MM.1S (cell line): Measurements from ENCODE around the gene LRG1.

Experiments used
- DNase-seq: peaks from one replicate; pipeline ENCODE4 v3.0.0-alpha.2; 2015
- H2AFZ ChIP-seq: fragments of 300-600 bp; sonication (generic); 2 replicates; pipeline ENCODE4 v1.6.0; 2016; ENCODE audit warnings: antibody characterized with exemption, low read length
- H3F3A ChIP-seq: fragments of 300-600 bp; sonication (generic); 2 replicates; pipeline ENCODE4 v1.6.1; 2016; ENCODE audit warnings: mild to moderate bottlenecking, antibody characterized with exemption, low read length, moderate library complexity, mixed read lengths; ENCODE audit not compliant: insufficient read depth
- H3K27ac ChIP-seq: fragments of 300-600 bp; sonication (generic); 2 replicates; pipeline ENCODE4 v1.5.1; 2016; ENCODE audit warnings: mild to moderate bottlenecking, low read length
- H3K27me3 ChIP-seq: fragments of 300-600 bp; sonication (generic); replicated peaks from 2 replicates; pipeline ENCODE4 v1.6.0; 2016; ENCODE audit warnings: low read length; ENCODE audit not compliant: insufficient read depth
- H3K36me3 ChIP-seq: fragments of 300-600 bp; sonication (generic); replicated peaks from 2 replicates; pipeline ENCODE4 v1.6.1; 2016; ENCODE audit warnings: mild to moderate bottlenecking, low read length, mixed read lengths; ENCODE audit not compliant: insufficient read depth
- H3K4me1 ChIP-seq: fragments of 300-600 bp; sonication (generic); 2 replicates; pipeline ENCODE4 v1.6.1; 2016; ENCODE audit warnings: low read length, mixed read lengths
- H3K4me2 ChIP-seq: fragments of 300-600 bp; sonication (generic); 2 replicates; pipeline ENCODE4 v1.6.0; 2016; ENCODE audit warnings: low read depth, low read length
- H3K4me3 ChIP-seq: fragments of 300-600 bp; sonication (generic); 2 replicates; pipeline ENCODE4 v1.5.1; 2016; ENCODE audit warnings: low read length, mixed read lengths
- H3K79me2 ChIP-seq: fragments of 300-600 bp; sonication (generic); 2 replicates; pipeline ENCODE4 v1.6.1; 2016; ENCODE audit warnings: mixed run types, low read length, mixed read lengths
- H3K9ac ChIP-seq: fragments of 300-600 bp; sonication (generic); 2 replicates; pipeline ENCODE4 v1.6.1; 2016; ENCODE audit warnings: low read length, mixed read lengths
- H3K9me2 ChIP-seq: fragments of 300-600 bp; sonication (generic); replicated peaks from 2 replicates; pipeline ENCODE4 v1.6.1; 2016; ENCODE audit warnings: mild to moderate bottlenecking, low read length, mixed read lengths; ENCODE audit not compliant: insufficient read depth
- H3K9me3 ChIP-seq: fragments of 300-600 bp; sonication (generic); replicated peaks from 2 replicates; pipeline ENCODE4 v1.6.1; 2016; ENCODE audit warnings: mild to moderate bottlenecking, low read length, mixed read lengths; ENCODE audit not compliant: insufficient read depth
- H4K20me1 ChIP-seq: fragments of 300-600 bp; sonication (generic); 2 replicates; pipeline ENCODE4 v1.6.1; 2016; ENCODE audit warnings: mild to moderate bottlenecking, low read length, moderate library complexity, mixed read lengths; ENCODE audit not compliant: insufficient read depth
- EZH2 ChIP-seq: fragments of 300-600 bp; sonication (generic); optimal IDR thresholded peaks from 2 replicates; pipeline ENCODE3; 2017; ENCODE audit warnings: low read depth, mild to moderate bottlenecking, antibody characterized with exemption, low read length, mixed read lengths
- EZH2phosphoT487 ChIP-seq: fragments of 300-600 bp; sonication (generic); IDR thresholded peaks from 2 replicates; pipeline ENCODE4 v1.6.1; 2018; ENCODE audit warnings: antibody characterized with exemption, low read length
- TF ChIP-seq, protein P1 (sequence below): fragments of 300-600 bp; sonication (generic); IDR thresholded peaks from 2 replicates; pipeline ENCODE4 v1.5.1; 2016; ENCODE audit warnings: antibody characterized with exemption, low read length, mixed read lengths

LRG1 gene

DNA sequence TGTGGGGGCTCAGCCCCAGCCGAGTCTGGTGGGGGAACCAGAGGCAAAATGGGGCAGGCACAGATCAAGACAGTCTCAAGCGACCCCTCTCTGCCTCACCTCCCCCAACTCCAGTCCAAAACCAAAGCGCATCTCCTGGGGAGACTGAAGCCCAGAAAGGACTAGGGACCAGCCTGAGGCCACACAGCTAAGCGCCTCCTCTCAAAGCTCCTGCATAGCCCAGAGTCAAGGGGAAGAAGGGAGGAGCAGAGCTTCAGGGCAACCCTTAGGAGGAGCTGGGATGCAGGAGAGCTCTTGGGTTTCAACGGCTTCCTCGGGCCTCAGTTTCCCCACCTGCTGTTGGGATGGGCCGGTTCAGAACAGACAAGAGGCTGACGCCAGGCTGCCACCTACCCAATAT is 39.6 kb upstream of the LRG1 start:
- Histone ChIP-seq H3K36me3 (no peaks in the 10 kb centered on the region), H3K4me3 (no peak overlapping the region), H4K20me1 (no peaks in the 10 kb centered on the region), H3K4me1 (no peaks in the 10 kb centered on the region), H3K27me3 (peaks cover 94% of the 10 kb centered on the region), H3K9me2 (no peaks in the 10 kb centered on the region), H3K79me2 (no peaks in the 10 kb centered on the region), H2AFZ (no peak overlapping the region), H3K4me2 (no peak overlapping the region), H3K9me3 (no peaks in the 10 kb centered on the region), H3K9ac (no peak overlapping the region), H3F3A (no peaks in the 10 kb centered on the region), H3K27ac (no peak overlapping the region)
- no peak for DNase-seq
- TF ChIP-seq EZH2 (no peak), EZH2phosphoT487 (no peak)
- TF ChIP-seq, protein P1, sequence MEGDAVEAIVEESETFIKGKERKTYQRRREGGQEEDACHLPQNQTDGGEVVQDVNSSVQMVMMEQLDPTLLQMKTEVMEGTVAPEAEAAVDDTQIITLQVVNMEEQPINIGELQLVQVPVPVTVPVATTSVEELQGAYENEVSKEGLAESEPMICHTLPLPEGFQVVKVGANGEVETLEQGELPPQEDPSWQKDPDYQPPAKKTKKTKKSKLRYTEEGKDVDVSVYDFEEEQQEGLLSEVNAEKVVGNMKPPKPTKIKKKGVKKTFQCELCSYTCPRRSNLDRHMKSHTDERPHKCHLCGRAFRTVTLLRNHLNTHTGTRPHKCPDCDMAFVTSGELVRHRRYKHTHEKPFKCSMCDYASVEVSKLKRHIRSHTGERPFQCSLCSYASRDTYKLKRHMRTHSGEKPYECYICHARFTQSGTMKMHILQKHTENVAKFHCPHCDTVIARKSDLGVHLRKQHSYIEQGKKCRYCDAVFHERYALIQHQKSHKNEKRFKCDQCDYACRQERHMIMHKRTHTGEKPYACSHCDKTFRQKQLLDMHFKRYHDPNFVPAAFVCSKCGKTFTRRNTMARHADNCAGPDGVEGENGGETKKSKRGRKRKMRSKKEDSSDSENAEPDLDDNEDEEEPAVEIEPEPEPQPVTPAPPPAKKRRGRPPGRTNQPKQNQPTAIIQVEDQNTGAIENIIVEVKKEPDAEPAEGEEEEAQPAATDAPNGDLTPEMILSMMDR: no peak

DNA sequence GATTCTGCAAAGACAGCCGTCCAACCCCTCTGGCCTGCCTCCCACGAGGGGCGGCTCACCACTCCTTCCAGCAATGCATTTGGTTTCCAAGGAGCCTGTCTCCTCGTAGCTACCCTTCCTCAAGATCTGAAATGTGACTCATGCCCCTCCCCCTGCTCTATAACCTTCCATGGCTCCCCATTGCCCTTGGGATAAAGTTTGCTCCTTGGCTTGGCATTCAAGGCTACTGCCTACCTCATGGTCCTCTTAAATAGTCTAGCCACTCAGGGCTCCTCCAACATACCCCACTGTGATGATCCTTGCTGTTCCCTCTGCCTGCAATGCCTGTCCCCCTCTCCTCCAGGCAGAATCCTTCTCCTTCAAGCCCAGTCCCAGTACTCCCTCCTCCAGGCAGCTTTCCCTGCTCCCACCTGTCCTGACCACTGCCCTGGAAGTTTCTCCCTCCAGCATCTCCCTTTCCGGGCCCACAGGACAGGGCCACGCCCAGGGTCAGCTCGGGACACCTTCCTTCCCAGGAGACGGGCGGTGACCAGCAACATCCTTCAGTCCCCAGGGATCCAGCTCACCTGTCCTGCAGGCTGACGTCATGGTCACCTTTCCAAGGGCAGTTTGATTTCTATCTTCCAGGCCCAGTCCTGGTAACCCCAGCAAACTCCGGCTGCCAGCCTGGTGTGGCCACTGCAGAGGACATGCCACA is 38.9 kb upstream of the LRG1 start:
- no peak overlapping the region for H3K27ac ChIP-seq
- no peak for DNase-seq
- no peaks in the 10 kb centered on the region for H3F3A ChIP-seq
- H3K4me2 ChIP-seq: no peak overlapping the region
- no peaks in the 10 kb centered on the region for H3K4me1 ChIP-seq
- no peaks in the 10 kb centered on the region for H4K20me1 ChIP-seq
- H3K4me3 ChIP-seq: no peak overlapping the region
- no peaks in the 10 kb centered on the region for H3K9me3 ChIP-seq
- H3K9ac ChIP-seq: no peak overlapping the region
- TF ChIP-seq EZH2phosphoT487 (no peak), EZH2 (no peak)
- TF ChIP-seq, protein P1: no peak
- no peaks in the 10 kb centered on the region for H3K79me2 ChIP-seq
- no peaks in the 10 kb centered on the region for H3K9me2 ChIP-seq
- peaks cover 94% of the 10 kb centered on the region for H3K27me3 ChIP-seq
- no peaks in the 10 kb centered on the region for H3K36me3 ChIP-seq
- H2AFZ ChIP-seq: no peak overlapping the region

DNA sequence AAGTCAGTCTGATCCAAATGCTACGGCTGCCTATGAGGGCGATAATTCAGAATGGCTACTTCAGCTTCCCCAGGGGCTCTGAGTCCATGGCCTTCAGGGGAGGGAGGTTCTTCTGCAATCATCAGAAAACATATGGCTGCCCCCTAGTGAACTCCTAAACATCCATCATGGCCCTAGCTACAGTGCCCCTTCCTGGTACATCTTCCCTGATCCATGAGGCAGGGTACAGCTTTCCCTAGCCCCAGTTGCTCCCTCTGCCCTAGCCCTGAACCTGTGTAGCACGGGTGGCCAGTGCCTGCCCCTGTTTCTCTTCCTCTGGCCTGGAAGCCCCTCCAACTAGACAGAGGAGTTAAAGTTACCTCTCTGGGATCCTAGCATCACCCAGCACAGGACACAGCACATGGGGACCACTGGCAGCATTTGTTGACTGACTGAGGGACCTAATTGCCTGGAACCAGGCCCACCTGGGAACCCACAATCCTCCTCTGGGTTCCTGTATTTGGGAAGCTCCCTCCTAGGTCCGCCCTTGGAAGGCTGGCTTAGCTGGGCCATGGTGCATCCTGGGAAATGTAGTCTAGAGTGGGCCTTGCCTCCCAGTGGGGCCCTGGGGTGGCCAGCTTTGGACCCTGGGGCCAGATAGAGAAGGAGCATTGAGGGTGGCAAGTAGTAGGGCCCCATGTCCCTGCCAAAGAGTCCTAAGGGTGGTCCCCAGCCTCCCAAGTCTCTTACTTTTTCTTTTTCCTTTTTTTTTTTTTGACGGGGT is 37.4 kb upstream of the LRG1 start:
- Histone ChIP-seq H3K27me3 (peaks cover 92% of the 10 kb centered on the region), H4K20me1 (no peaks in the 10 kb centered on the region), H3K79me2 (no peaks in the 10 kb centered on the region), H3K4me3 (no peak overlapping the region), H3K4me1 (no peaks in the 10 kb centered on the region), H3K27ac (no peak overlapping the region), H3K9me3 (no peaks in the 10 kb centered on the region), H3K9ac (no peak overlapping the region), H3K4me2 (no peak overlapping the region), H3F3A (no peaks in the 10 kb centered on the region), H2AFZ (no peak overlapping the region), H3K9me2 (no peaks in the 10 kb centered on the region), H3K36me3 (no peaks in the 10 kb centered on the region)
- no peak for DNase-seq
- TF ChIP-seq EZH2 (no peak), EZH2phosphoT487 (no peak)
- TF ChIP-seq, protein P1: no peak
